ENCODE results near the gene PAPSS2. TPM values are rescaled to one million over a fixed set of nuclear protein-coding genes. Genes with fewer than 3 reads are reported as not detected.
"Not testable (repeated sequence)": the region's sequence is repeated elsewhere in the genome, so short reads cannot be mapped to it uniquely, and the experiment has no call there.

The PAPSS2 gene
- total RNA-seq, 4 donors from 2014 or later: 25.5 to 32.1 (median 28.8) TPM

DNA sequence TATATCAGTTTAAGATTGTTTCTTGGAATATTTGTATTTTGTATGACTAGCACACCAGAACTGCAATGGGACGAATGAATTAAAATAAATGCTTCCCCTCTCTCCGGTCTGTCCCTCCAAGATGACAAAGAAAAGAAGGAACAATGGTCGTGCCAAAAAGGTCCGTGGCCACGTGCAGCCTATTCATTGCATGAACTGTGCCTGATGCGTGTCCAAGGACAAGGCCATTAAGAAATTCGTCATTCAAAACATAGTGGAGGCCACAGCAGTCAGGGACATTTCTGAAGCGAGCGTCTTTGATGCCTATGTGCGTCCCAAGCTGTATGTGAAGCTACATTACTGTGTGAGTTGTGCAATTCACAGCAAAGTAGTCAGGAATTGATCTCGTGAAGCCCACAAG, 17.2 kb upstream of the PAPSS2 start:
- intact Hi-C loops (cut with DNase I): no loop called here
- Histone ChIP-seq H3K4me1 (peaks cover 4 to 10% of the 10 kb centered on the region in 2 donors), H3K4me3 (replicated peaks in 1 of 3) (no peak overlapping the region), H3K9me3 (no peaks in the 10 kb centered on the region), H3K27ac (peak overlapping the region in 2 of 3 donors; percentile 71 to 78), H3K36me3 (no peaks in the 10 kb centered on the region), H3K27me3 (no peaks in the 10 kb centered on the region)
- 45 to 48% methylated on average over 11 of the region's 11 CpGs for WGBS, 2 donors
- TF ChIP-seq POLR2A (IDR thresholded peaks at IDR 0.05): no peak
- TF ChIP-seq, protein P1, sequence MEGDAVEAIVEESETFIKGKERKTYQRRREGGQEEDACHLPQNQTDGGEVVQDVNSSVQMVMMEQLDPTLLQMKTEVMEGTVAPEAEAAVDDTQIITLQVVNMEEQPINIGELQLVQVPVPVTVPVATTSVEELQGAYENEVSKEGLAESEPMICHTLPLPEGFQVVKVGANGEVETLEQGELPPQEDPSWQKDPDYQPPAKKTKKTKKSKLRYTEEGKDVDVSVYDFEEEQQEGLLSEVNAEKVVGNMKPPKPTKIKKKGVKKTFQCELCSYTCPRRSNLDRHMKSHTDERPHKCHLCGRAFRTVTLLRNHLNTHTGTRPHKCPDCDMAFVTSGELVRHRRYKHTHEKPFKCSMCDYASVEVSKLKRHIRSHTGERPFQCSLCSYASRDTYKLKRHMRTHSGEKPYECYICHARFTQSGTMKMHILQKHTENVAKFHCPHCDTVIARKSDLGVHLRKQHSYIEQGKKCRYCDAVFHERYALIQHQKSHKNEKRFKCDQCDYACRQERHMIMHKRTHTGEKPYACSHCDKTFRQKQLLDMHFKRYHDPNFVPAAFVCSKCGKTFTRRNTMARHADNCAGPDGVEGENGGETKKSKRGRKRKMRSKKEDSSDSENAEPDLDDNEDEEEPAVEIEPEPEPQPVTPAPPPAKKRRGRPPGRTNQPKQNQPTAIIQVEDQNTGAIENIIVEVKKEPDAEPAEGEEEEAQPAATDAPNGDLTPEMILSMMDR (IDR thresholded peaks at IDR 0.05): no peak
- peak; percentile 88 to 89 for DNase-seq

DNA sequence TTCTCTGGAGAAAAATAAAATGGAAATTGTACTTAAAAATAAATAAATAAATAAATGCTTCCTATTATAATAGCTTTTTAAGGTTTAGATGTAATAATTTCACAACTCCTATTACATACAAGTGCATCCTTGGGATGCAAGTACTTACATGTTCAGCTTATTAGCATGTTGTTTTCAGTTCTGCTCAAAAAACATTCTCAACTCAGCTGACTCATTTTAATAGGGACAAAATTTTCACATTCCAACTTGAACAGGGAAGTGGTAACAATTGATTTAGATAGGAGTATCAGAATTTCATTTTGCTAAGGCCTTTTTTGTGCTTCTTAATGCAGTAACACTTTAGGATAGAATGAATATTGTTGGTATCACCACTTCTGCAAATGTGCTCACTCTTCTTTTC, 16.7 kb upstream of the PAPSS2 start:
- Histone ChIP-seq H3K9me3 (no peaks in the 10 kb centered on the region), H3K27me3 (no peaks in the 10 kb centered on the region), H3K27ac (peak overlapping the region in 2 of 3 donors; percentile 71 to 78), H3K4me3 (replicated peaks in 1 of 3) (no peak overlapping the region), H3K36me3 (no peaks in the 10 kb centered on the region), H3K4me1 (peaks cover 4 to 10% of the 10 kb centered on the region in 2 donors)
- DNase-seq: no peak
- TF ChIP-seq POLR2A (IDR thresholded peaks at IDR 0.05): no peak
- TF ChIP-seq, protein P1 (IDR thresholded peaks at IDR 0.05): no peak
- intact Hi-C loops (cut with DNase I): no loop called here

DNA sequence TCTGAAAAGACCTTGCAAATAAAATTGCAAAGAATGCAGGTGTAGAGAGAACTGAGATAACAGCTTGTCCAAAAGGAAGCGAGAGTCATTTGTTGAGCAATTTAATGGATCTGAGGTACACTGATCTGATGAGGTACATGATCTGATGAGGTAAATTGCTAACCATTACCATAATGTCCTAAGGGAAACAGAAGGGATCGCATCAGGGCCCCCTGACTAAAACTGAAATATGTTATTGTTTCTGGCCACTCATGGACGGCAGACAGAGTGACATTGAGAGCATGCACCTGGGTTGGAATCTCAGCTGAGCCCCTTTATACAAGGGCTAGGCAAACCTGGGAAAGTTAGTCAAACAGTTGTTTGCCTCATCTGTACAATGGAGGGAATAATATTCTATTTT, 15.8 kb upstream of the PAPSS2 start:
- intact Hi-C loops (cut with DNase I): no loop called here
- TF ChIP-seq, protein P1 (IDR thresholded peaks at IDR 0.05): no peak
- no peak for TF ChIP-seq POLR2A (IDR thresholded peaks at IDR 0.05)
- peaks cover 4 to 10% of the 10 kb centered on the region in 2 donors for H3K4me1 ChIP-seq

DNA sequence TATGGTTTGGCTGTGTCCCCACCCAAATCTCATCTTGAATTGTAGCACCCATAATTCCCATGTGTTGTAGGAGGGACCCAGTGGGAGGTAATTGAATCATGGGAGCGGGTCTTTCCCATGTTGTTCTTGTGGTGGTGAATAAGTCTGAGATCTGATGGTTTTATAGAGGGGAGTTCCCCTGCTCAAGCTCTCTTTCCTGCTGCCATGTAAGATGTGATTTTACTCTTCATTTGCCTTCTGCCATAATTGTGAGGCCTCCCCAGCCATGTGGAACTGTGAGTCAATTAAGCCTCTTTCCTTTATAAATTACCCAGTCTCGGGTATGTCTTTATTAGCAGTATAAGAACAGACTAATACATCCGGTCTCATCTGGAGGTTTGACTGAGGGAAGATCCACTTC, 15.2 kb upstream of the PAPSS2 start:
- H3K27me3 ChIP-seq; intact Hi-C loops (cut with DNase I); DNase-seq; H3K9me3 ChIP-seq; H3K4me3 ChIP-seq (replicated peaks in 1 of 3); H3K27ac ChIP-seq; H3K36me3 ChIP-seq: not testable (repeated sequence)
- WGBS, 2 donors: 89 to 95% methylated on average over 3 of the region's 3 CpGs
- H3K4me1 ChIP-seq: peaks cover 4 to 10% of the 10 kb centered on the region in 2 donors

More for the DNA sequence above, 15.8 kb upstream of the PAPSS2 start:
- no peaks in the 10 kb centered on the region for H3K36me3 ChIP-seq
- DNase-seq: no peak
- no peaks in the 10 kb centered on the region for H3K27me3 ChIP-seq
- WGBS, 2 donors: 89% methylated on average over 3 of the region's 3 CpGs
- H3K9me3 ChIP-seq: no peaks in the 10 kb centered on the region
- H3K27ac ChIP-seq: peak overlapping the region in 1 of 3 donors; percentile 71
- no peak overlapping the region for H3K4me3 ChIP-seq (replicated peaks in 1 of 3)

DNA sequence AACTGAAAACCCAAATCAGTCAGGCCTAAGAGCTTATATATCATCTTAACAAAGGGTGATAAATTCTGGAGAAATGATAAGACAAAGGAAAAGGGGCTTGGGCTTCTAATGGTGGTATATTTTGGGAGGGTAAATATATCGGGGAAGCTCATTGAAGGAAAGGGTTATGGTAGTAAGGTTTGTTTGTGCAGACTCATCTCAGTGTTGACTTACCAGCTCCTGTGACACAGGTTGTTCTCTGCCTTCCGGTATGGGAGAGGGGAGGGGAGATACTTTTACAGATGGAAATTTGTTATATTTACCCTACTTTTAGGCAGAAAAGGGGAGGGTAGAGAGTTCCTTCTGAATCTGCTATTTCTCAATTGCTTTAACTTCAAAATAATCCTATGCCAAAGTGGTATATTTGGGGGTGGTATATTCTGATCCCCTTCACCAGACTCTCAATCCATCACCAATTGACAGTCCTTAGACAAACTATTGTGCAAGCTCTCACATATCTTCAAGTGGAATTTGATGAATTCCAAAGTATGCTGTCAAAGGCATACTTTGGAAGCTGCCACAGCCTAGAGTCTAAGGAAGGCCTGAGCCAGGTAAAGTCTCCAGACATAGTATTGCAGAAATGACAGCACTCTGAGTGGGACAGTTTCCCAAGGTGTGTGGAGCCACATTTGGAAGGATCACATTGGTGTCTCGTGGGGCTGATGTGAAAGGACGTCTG, 13.3 kb upstream of the PAPSS2 start:
- 45 to 78% methylated on average over 4 of the region's 4 CpGs for WGBS, 2 donors
- Histone ChIP-seq H3K27ac (no peak overlapping the region), H3K4me1 (peaks cover 6 to 10% of the 10 kb centered on the region in 2 donors), H3K36me3 (no peaks in the 10 kb centered on the region), H3K4me3 (replicated peaks in 1 of 3) (no peak overlapping the region), H3K9me3 (no peaks in the 10 kb centered on the region), H3K27me3 (no peaks in the 10 kb centered on the region)
- intact Hi-C loops (cut with DNase I): no loop called here
- no peak for DNase-seq
- TF ChIP-seq POLR2A (IDR thresholded peaks at IDR 0.05): no peak
- TF ChIP-seq, protein P1 (IDR thresholded peaks at IDR 0.05): no peak
